HepG2 (cell line): Measurements from ENCODE around the gene MAPK11. TPM values are rescaled to one million over a fixed set of nuclear protein-coding genes. Genes with fewer than 3 reads are reported as not detected.

Experiments
- ATAC-seq: fragments of 200-7000 bp; cut with Tn5 transposase; 3 replicates; pipeline ENCODE4 v1.9.1; 2020; ENCODE audit warnings: mild to moderate bottlenecking, moderate library complexity
- BruUV-seq: library from RNA; stranded (reverse); fragments of 400-500 nt; replicated peaks from 2 replicates; lab custom pipeline; 2021; lab: Mats Ljungman, UMichigan
- CTCF ChIA-PET: fragments of 300-600 bp; formaldehyde crosslinking; extraction: SDS; loops from one replicate; lab custom pipeline; 2021; ENCODE audit warnings: low total read pairs, inconsistent platforms, low intra/inter-chr PET ratio; lab: Yijun Ruan, JAX
- POLR2A ChIA-PET: fragments of 350-600 bp; sonication (Branson Sonifier 250); formaldehyde crosslinking; loops from one replicate; lab custom pipeline; 2020; ENCODE audit warnings: antibody characterized with exemption, inconsistent platforms; lab: Yijun Ruan, JAX
- DNase-seq: peaks from one replicate; pipeline ENCODE4 v3.0.0-alpha.2; 2015; ENCODE audit warnings: low spot score
- FAIRE-seq: peaks from 3 replicates; lab custom pipeline; 2011; peaks lifted over from hg19 to GRCh38; lab: Jason Lieb, UNC
- H2AFZ ChIP-seq: one replicate; pipeline ENCODE4 v1.6.1; 2011; ENCODE audit warnings: low read length, inconsistent platforms
- H3K27ac ChIP-seq: fragments of 300-600 bp; 3 replicates; pipeline ENCODE4 v1.8.0; 2011; ENCODE audit warnings: mixed run types, mild to moderate bottlenecking, mixed read lengths, low read length, inconsistent platforms; ENCODE audit not compliant: insufficient read depth; ENCODE audit errors: extremely low read length
- H3K27me3 ChIP-seq, 2 experiments: fragments of 200-600 bp in 1 of 2; 2 replicates in 1 of 2; 3 replicates in 1 of 2; pipeline versions ENCODE4 v1.6.0 to v1.8.0; 2011; ENCODE audit warnings: low read length in 2 of 2, mild to moderate bottlenecking in 2 of 2, moderate library complexity in 2 of 2, inconsistent platforms in 1 of 2; ENCODE audit not compliant: insufficient read depth in 2 of 2, control insufficient read depth in 1 of 2
- H3K36me3 ChIP-seq, 2 experiments: fragments of 200-600 bp in 1 of 2; replicated peaks in 1 of 2; 2 replicates in 1 of 2; 3 replicates in 1 of 2; pipeline versions ENCODE4 v1.5.1 to v1.8.0; 2011; ENCODE audit warnings: low read length in 2 of 2, inconsistent platforms in 1 of 2; ENCODE audit not compliant: insufficient read depth in 2 of 2, control insufficient read depth in 1 of 2
- H3K4me1 ChIP-seq: 2 replicates; pipeline ENCODE4 v1.5.1; 2012; ENCODE audit warnings: low read length, inconsistent platforms; ENCODE audit not compliant: insufficient read depth
- H3K4me2 ChIP-seq: 2 replicates; pipeline ENCODE4 v1.6.0; 2011; ENCODE audit warnings: low read depth, low read length, inconsistent platforms
- H3K4me3 ChIP-seq, 3 experiments: fragments of 200-600 bp in 1 of 3; sonication (generic), shearing (Covaris generic) in 1 of 3; replicated peaks in 1 of 3; 2 replicates each; pipeline ENCODE4 v1.5.1; 2011 to 2016; ENCODE audit warnings: low read length in 3 of 3, inconsistent platforms in 2 of 3, low read depth in 2 of 3, mild to moderate bottlenecking in 2 of 3, control low read depth in 1 of 3, mixed read lengths in 1 of 3; ENCODE audit not compliant: insufficient read depth in 1 of 3
- H3K79me2 ChIP-seq: one replicate; pipeline ENCODE4 v1.6.1; 2011; ENCODE audit warnings: low read length, inconsistent platforms; ENCODE audit not compliant: insufficient read depth
- H3K9ac ChIP-seq: 2 replicates; pipeline ENCODE4 v1.6.0; 2011; ENCODE audit warnings: mild to moderate bottlenecking, low read depth, low read length, inconsistent platforms; ENCODE audit not compliant: insufficient read depth
- H3K9me3 ChIP-seq: 2 replicates; pipeline ENCODE4 v1.5.1; 2012; ENCODE audit warnings: mild to moderate bottlenecking, low read length
- H4K20me1 ChIP-seq: 2 replicates; pipeline ENCODE4 v1.6.0; 2011; ENCODE audit warnings: inconsistent platforms, mild to moderate bottlenecking, low read length, moderate library complexity; ENCODE audit not compliant: insufficient read depth
- AKAP8 ChIP-seq: sonication (generic); formaldehyde crosslinking; IDR thresholded peaks from 2 replicates; pipeline ENCODE4 v1.5.1; 2020; ENCODE audit warnings: mild to moderate bottlenecking, missing genetic modification reagents
- EED ChIP-seq: sonication (generic); formaldehyde crosslinking; IDR thresholded peaks from 2 replicates; pipeline ENCODE4 v1.5.0; 2020; ENCODE audit warnings: mild to moderate bottlenecking, missing genetic modification reagents
- KDM2A ChIP-seq: sonication (generic); formaldehyde crosslinking; IDR thresholded peaks from 2 replicates; pipeline ENCODE4 v1.4.0; 2020; ENCODE audit warnings: low read depth, missing genetic modification reagents, borderline replicate concordance
- RBM22 ChIP-seq: fragments of 200-400 bp; formaldehyde crosslinking; optimal IDR thresholded peaks from 2 replicates; pipeline ENCODE3; 2017; ENCODE audit warnings: mild to moderate bottlenecking, low read length, moderate library complexity
- ZNF510 ChIP-seq: sonication (generic); formaldehyde crosslinking; IDR thresholded peaks from 2 replicates; pipeline ENCODE4 v1.4.0; 2020; ENCODE audit warnings: low read depth, mild to moderate bottlenecking, missing genetic modification reagents
- WGBS: methylation state at CpG from one replicate; pipeline ENCODE4 v1.1.6; 2017; ENCODE audit warnings: low lambda C conversion rate; 5-methylcytosine and 5-hydroxymethylcytosine counted together
- in situ Hi-C: cut with HindIII; loops from 2 replicates; pipeline ENCODE4 v1.10.0; 2017; ENCODE audit warnings: low pct_unique_long_range_greater_than_20kb; ENCODE audit not compliant: extremely low pct_ligation_motif_present
- intact Hi-C: fragments of 100-400 bp; cut with micrococcal nuclease; formaldehyde crosslinking; loops from one replicate; pipeline ENCODE4 v1.10.0; 2022; ENCODE audit not compliant: unreplicated experiment
- polyA plus RNA-seq, 8 experiments: library from polyadenylated mRNA; depleted of rRNA in 3 of 8; stranded (reverse) in 7 of 8; unstranded in 1 of 8; fragments of >200 nt; fragmentation: Illumina TruSeq in 4 of 8; extraction: Trizol in 4 of 8; gene quantifications; 2 replicates each; pipeline versions ENCODE4 v1.2.1 to v1.2.3, GENCODE V29; 2011 to 2016; ENCODE audit warnings: low read depth in 4 of 8, missing spikeins in 1 of 8, mixed read lengths in 1 of 8; ENCODE audit not compliant: insufficient read depth in 1 of 8
- total RNA-seq, 5 experiments: library from RNA; depleted of rRNA; stranded (reverse); fragments of >200 nt; fragmentation: Illumina TruSeq; extraction: Trizol; gene quantifications; 2 replicates each; pipeline ENCODE4 v1.2.3, GENCODE V29; 2016; ENCODE audit warnings: low read depth in 1 of 5
- TF ChIP-seq, protein P1 (sequence below): sonication (generic); formaldehyde crosslinking; IDR thresholded peaks from 2 replicates; pipeline ENCODE4 v1.4.0; 2020; ENCODE audit warnings: missing genetic modification reagents
- TF ChIP-seq, protein P2 (sequence below): sonication (generic); formaldehyde crosslinking; IDR thresholded peaks from 2 replicates; pipeline ENCODE4 v1.9.0; 2021; ENCODE audit warnings: missing genetic modification reagents, borderline replicate concordance
- TF ChIP-seq, protein P3 (sequence below): sonication (generic); formaldehyde crosslinking; IDR thresholded peaks from 2 replicates; pipeline ENCODE4 v1.8.1; 2022; ENCODE audit warnings: low read depth, mild to moderate bottlenecking, missing genetic modification reagents
- TF ChIP-seq, protein P4 (sequence below): sonication (generic); formaldehyde crosslinking; IDR thresholded peaks from 2 replicates; pipeline ENCODE4 v1.8.0; 2022; ENCODE audit warnings: low read depth, missing genetic modification reagents
- TF ChIP-seq, protein P5 (sequence below): sonication (generic); formaldehyde crosslinking; IDR thresholded peaks from 2 replicates; pipeline ENCODE4 v1.4.0; 2020; ENCODE audit warnings: mild to moderate bottlenecking, missing genetic modification reagents
- TF ChIP-seq, protein P6 (sequence below): IDR thresholded peaks from 2 replicates; pipeline ENCODE4 v1.6.1; 2016

Gene MAPK11
- total and polyA plus RNA-seq, 2 of the 13 experiments (the other 11 are each of a cell fraction or from before 2014, with no cell fraction given), result 0.15 to 0.17 TPM

DNA sequence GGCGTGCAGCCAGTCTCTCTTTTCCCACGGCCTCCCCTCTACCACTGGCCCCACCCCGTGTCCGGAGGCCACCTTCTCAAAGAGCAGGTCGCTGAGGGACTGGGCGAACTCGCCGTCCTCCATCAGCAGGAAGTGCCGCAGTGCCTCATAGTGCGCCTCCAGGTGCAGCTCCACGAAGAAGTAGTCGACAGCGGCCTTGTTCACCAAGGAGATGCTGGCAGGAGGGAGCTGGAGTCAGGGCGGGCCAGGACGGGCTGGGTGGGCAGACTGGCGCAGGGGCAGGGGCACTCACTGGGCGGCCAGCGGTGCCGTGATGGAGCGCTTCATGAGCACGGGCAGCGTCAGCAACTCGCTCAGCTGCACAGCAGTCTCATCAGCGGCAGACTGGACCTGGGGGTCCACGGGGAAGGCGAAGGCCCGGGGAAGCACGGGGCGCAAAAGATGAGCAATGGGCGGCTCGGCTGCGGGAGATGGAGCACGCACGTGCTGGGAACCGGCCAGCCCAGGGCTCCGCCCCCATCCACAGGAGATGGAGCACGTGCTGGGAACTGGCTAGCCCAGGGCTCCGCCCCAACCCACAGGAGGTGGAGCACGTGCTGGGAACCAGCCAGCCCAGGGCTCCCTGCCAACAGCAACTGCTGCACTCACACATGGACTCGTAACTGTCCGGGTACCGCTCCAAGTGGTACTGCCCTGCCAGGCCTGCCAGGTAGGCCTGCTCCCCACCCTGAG lies 51.0 kb downstream of the MAPK11 start:
- Histone ChIP-seq H3K79me2 (peaks cover 4% of the 10 kb centered on the region), H2AFZ (no peak overlapping the region), H3K4me1 (no peaks in the 10 kb centered on the region), H4K20me1 (peaks cover 5% of the 10 kb centered on the region; the same call in 1 of the 2 replicates), H3K27ac (no peak overlapping the region), H3K4me2 (no peak overlapping the region), H3K27me3 (no peaks in the 10 kb centered on the region), H3K36me3 (peaks cover 24 to 73% of the 10 kb centered on the region in 2 experiments; a peak in 4 of 5 replicates), H3K4me3 (no peak overlapping the region), H3K9me3 (no peaks in the 10 kb centered on the region), H3K9ac (no peak overlapping the region)
- FAIRE-seq (no peak), DNase-seq (peak; percentile 32), ATAC-seq (peak; percentile 19)
- ChIA-PET POLR2A (interaction anchor here (1.3 kb wide), 1 partner anchor 31 kb away, joined by 3 read pairs; the partner anchor contains the start of gene HDAC10), CTCF (no interaction called here)
- in situ Hi-C loops (no loop called here), intact Hi-C loops (no loop called here)
- WGBS, result 91% methylated on average over 29 of the region's 42 CpGs
- no TSS peak for BruUV-seq
- TF ChIP-seq EED, result no peak
- TF ChIP-seq, protein P1, sequence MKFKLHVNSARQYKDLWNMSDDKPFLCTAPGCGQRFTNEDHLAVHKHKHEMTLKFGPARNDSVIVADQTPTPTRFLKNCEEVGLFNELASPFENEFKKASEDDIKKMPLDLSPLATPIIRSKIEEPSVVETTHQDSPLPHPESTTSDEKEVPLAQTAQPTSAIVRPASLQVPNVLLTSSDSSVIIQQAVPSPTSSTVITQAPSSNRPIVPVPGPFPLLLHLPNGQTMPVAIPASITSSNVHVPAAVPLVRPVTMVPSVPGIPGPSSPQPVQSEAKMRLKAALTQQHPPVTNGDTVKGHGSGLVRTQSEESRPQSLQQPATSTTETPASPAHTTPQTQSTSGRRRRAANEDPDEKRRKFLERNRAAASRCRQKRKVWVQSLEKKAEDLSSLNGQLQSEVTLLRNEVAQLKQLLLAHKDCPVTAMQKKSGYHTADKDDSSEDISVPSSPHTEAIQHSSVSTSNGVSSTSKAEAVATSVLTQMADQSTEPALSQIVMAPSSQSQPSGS (CRISPR knock-in tag), result no peak
- TF ChIP-seq RBM22, result no peak
- peak; percentile 11; the same call in 1 of the 2 replicates for TF ChIP-seq AKAP8
- TF ChIP-seq, protein P2, sequence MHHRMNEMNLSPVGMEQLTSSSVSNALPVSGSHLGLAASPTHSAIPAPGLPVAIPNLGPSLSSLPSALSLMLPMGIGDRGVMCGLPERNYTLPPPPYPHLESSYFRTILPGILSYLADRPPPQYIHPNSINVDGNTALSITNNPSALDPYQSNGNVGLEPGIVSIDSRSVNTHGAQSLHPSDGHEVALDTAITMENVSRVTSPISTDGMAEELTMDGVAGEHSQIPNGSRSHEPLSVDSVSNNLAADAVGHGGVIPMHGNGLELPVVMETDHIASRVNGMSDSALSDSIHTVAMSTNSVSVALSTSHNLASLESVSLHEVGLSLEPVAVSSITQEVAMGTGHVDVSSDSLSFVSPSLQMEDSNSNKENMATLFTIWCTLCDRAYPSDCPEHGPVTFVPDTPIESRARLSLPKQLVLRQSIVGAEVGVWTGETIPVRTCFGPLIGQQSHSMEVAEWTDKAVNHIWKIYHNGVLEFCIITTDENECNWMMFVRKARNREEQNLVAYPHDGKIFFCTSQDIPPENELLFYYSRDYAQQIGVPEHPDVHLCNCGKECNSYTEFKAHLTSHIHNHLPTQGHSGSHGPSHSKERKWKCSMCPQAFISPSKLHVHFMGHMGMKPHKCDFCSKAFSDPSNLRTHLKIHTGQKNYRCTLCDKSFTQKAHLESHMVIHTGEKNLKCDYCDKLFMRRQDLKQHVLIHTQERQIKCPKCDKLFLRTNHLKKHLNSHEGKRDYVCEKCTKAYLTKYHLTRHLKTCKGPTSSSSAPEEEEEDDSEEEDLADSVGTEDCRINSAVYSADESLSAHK (CRISPR knock-in tag), result no peak
- TF ChIP-seq, protein P3, sequence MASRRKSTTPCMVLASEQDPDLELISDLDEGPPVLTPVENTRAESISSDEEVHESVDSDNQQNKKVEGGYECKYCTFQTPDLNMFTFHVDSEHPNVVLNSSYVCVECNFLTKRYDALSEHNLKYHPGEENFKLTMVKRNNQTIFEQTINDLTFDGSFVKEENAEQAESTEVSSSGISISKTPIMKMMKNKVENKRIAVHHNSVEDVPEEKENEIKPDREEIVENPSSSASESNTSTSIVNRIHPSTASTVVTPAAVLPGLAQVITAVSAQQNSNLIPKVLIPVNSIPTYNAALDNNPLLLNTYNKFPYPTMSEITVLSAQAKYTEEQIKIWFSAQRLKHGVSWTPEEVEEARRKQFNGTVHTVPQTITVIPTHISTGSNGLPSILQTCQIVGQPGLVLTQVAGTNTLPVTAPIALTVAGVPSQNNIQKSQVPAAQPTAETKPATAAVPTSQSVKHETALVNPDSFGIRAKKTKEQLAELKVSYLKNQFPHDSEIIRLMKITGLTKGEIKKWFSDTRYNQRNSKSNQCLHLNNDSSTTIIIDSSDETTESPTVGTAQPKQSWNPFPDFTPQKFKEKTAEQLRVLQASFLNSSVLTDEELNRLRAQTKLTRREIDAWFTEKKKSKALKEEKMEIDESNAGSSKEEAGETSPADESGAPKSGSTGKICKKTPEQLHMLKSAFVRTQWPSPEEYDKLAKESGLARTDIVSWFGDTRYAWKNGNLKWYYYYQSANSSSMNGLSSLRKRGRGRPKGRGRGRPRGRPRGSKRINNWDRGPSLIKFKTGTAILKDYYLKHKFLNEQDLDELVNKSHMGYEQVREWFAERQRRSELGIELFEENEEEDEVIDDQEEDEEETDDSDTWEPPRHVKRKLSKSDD (CRISPR knock-in tag), result no peak
- no peak for TF ChIP-seq ZNF510
- TF ChIP-seq, protein P4, sequence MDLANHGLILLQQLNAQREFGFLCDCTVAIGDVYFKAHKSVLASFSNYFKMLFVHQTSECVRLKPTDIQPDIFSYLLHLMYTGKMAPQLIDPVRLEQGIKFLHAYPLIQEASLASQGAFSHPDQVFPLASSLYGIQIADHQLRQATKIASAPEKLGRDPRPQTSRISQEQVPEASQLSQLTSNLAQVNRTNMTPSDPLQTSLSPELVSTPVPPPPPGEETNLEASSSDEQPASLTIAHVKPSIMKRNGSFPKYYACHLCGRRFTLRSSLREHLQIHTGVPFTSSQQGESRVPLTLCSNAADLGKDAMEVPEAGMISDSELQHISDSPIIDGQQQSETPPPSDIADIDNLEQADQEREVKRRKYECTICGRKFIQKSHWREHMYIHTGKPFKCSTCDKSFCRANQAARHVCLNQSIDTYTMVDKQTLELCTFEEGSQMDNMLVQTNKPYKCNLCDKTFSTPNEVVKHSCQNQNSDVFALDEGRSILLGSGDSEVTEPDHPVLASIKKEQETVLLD (CRISPR knock-in tag), result no peak
- TF ChIP-seq, protein P5, sequence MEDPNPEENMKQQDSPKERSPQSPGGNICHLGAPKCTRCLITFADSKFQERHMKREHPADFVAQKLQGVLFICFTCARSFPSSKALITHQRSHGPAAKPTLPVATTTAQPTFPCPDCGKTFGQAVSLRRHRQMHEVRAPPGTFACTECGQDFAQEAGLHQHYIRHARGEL (CRISPR knock-in tag), result no peak
- TF ChIP-seq, protein P6, sequence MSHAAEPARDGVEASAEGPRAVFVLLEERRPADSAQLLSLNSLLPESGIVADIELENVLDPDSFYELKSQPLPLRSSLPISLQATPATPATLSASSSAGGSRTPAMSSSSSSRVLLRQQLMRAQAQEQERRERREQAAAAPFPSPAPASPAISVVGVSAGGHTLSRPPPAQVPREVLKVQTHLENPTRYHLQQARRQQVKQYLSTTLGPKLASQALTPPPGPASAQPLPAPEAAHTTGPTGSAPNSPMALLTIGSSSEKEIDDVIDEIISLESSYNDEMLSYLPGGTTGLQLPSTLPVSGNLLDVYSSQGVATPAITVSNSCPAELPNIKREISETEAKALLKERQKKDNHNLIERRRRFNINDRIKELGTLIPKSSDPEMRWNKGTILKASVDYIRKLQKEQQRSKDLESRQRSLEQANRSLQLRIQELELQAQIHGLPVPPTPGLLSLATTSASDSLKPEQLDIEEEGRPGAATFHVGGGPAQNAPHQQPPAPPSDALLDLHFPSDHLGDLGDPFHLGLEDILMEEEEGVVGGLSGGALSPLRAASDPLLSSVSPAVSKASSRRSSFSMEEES (CRISPR knock-in tag), result no peak
- TF ChIP-seq KDM2A (CRISPR knock-in tag), result no peak
